ENCODE data around the gene FAM186B.

DNA sequence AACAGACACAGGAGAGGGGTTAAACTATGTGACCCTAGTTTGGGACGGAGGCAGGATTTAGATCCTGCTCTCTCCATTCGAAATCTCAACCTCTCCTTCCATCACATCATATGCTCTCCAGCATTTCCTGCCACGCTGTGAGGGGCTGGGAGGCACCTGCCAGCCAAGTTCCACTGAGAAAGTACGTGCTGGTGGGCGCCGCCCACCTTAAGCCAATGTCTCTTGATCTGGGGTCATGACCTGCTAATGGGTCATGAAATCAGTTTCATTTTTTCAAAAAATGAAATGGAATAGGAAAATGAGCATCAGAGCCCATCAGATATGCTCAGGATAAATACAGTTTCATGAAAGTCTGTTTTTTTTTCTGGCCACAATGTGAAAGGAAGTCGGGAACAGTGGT, 44.7 kb downstream of the FAM186B start:
- TF ChIP-seq, protein P1, sequence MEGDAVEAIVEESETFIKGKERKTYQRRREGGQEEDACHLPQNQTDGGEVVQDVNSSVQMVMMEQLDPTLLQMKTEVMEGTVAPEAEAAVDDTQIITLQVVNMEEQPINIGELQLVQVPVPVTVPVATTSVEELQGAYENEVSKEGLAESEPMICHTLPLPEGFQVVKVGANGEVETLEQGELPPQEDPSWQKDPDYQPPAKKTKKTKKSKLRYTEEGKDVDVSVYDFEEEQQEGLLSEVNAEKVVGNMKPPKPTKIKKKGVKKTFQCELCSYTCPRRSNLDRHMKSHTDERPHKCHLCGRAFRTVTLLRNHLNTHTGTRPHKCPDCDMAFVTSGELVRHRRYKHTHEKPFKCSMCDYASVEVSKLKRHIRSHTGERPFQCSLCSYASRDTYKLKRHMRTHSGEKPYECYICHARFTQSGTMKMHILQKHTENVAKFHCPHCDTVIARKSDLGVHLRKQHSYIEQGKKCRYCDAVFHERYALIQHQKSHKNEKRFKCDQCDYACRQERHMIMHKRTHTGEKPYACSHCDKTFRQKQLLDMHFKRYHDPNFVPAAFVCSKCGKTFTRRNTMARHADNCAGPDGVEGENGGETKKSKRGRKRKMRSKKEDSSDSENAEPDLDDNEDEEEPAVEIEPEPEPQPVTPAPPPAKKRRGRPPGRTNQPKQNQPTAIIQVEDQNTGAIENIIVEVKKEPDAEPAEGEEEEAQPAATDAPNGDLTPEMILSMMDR (IDR thresholded peaks at IDR 0.05): no peak
- no peak for TF ChIP-seq POLR2A (IDR thresholded peaks at IDR 0.05)
